CD4-positive, alpha-beta T cell treated with Interleukin-1 beta for 1 hour (primary cell): ENCODE data around the gene DOCK2.
"Not testable (repeated sequence)": the region's sequence is repeated elsewhere in the genome, so short reads cannot be mapped to it uniquely, and the experiment has no call there.

Experiments used
- DNase-seq, 2 donors: peaks; one replicate each; pipeline ENCODE4 v3.0.0-alpha.2; 2020 to 2022

DOCK2 gene

GRCh38 chr5:169950333-169950732 is 313.3 kb downstream of the DOCK2 start:
- no peak for DNase-seq

- not testable (repeated sequence) for DNase-seq
Measured at GRCh38 chr5:169953196-169953595, 316.1 kb downstream of the DOCK2 start.

- no peak for DNase-seq
Measured at GRCh38 chr5:169954786-169955185, 317.7 kb downstream of the DOCK2 start.

GRCh38 chr5:169956126-169956525 is 319.1 kb downstream of the DOCK2 start:
- DNase-seq: no peak

- no peak for DNase-seq
Measured at GRCh38 chr5:169956756-169957155, 319.7 kb downstream of the DOCK2 start.

GRCh38 chr5:169958278-169958677 is 321.2 kb downstream of the DOCK2 start:
- DNase-seq: no peak

GRCh38 chr5:169960659-169961058 is 323.6 kb downstream of the DOCK2 start:
- DNase-seq: no peak

- no peak for DNase-seq
Measured at GRCh38 chr5:169964246-169964645, 327.2 kb downstream of the DOCK2 start.

- DNase-seq: no peak
Measured at GRCh38 chr5:169970339-169970738, 333.3 kb downstream of the DOCK2 start.

- no peak for DNase-seq
Measured at GRCh38 chr5:169970911-169971765, 334.1 kb downstream of the DOCK2 start.

GRCh38 chr5:169971780-169972179 is 334.7 kb downstream of the DOCK2 start:
- DNase-seq: no peak

GRCh38 chr5:169973056-169973455 is 336.0 kb downstream of the DOCK2 start:
- DNase-seq: no peak

- no peak for DNase-seq
Measured at GRCh38 chr5:169974121-169974770, 337.2 kb downstream of the DOCK2 start.

GRCh38 chr5:169978714-169979113 is 341.6 kb downstream of the DOCK2 start:
- no peak for DNase-seq

GRCh38 chr5:169979871-169980270 is 342.8 kb downstream of the DOCK2 start:
- DNase-seq: no peak

- no peak for DNase-seq
Measured at GRCh38 chr5:169980418-169981053, 343.5 kb downstream of the DOCK2 start, which contains the start of gene INSYN2B. Gene INSYN2B (minus strand): TSS chr5:169980495. CDS start chr5:169883898, 96,597 bp downstream.

GRCh38 chr5:169988206-169988605 is 351.1 kb downstream of the DOCK2 start:
- no peak for DNase-seq

GRCh38 chr5:169988947-169989346 is 351.9 kb downstream of the DOCK2 start:
- DNase-seq: no peak

GRCh38 chr5:169989365-169989764 is 352.3 kb downstream of the DOCK2 start:
- no peak for DNase-seq

- DNase-seq: no peak
Measured at GRCh38 chr5:169991115-169991869, 354.2 kb downstream of the DOCK2 start.

GRCh38 chr5:169992789-169993484 is 355.9 kb downstream of the DOCK2 start:
- DNase-seq: no peak

- DNase-seq: no peak
Measured at GRCh38 chr5:169993485-169993790, 356.4 kb downstream of the DOCK2 start.

GRCh38 chr5:169997798-169998197 is 360.7 kb downstream of the DOCK2 start:
- DNase-seq: no peak
